Measurements from ENCODE around the gene HOXA2.

GRCh38 chr7:27149842-27150567 is 47.5 kb upstream of the HOXA2 start:
- TF ChIP-seq ZNF777 (tag by site-specific recombination; IDR thresholded peaks at IDR 0.05; ENCODE audit: borderline replicate concordance) = no peak
- TF ChIP-seq ATF2 (tag by site-specific recombination; IDR thresholded peaks at IDR 0.05; ENCODE audit: low read depth) = no peak
- no peak for TF ChIP-seq ZNF747 (tag by site-specific recombination; IDR thresholded peaks at IDR 0.05)
- TF ChIP-seq REST (tag by site-specific recombination; IDR thresholded peaks at IDR 0.05) = no peak
- no peak for TF ChIP-seq ZNF214 (tag by site-specific recombination; IDR thresholded peaks at IDR 0.05; ENCODE audit: borderline replicate concordance)
- no peak for TF ChIP-seq CTCF (tag by site-specific recombination; IDR thresholded peaks at IDR 0.05)
- TF ChIP-seq ZNF670 (tag by site-specific recombination; IDR thresholded peaks at IDR 0.05; ENCODE audit: low read depth) = no peak
- no peak for TF ChIP-seq ZNF23 (tag by site-specific recombination; IDR thresholded peaks at IDR 0.05; ENCODE audit: borderline replicate concordance)
- no peak for TF ChIP-seq ZNF121 (tag by site-specific recombination; IDR thresholded peaks at IDR 0.05)

Measured in HEK293 (cell line).